SK-N-SH treated with all-trans-retinoic acid at 6 μM for 48 hours (cell line): ENCODE results near the gene TMEM59.

Source experiments
- ARNTL ChIP-seq: fragments of 450-650 bp; formaldehyde crosslinking; IDR thresholded peaks from 2 replicates; pipeline ENCODE4 v1.5.0; 2020; ENCODE audit warnings: low read depth, mild to moderate bottlenecking, moderate library complexity, borderline replicate concordance
- BACH2 ChIP-seq: fragments of 250-450 bp; sonication (Bioruptor Pico); IDR thresholded peaks from 2 replicates; pipeline ENCODE4 v1.9.0; 2021; ENCODE audit warnings: mild to moderate bottlenecking, borderline replicate concordance
- ESRRG ChIP-seq: fragments of 250-450 bp; sonication (Bioruptor Pico); IDR thresholded peaks from 2 replicates; pipeline ENCODE4 v1.6.1; 2021; ENCODE audit warnings: mild to moderate bottlenecking
- GLIS3 ChIP-seq: fragments of 250-450 bp; sonication (Bioruptor Pico); IDR thresholded peaks from 2 replicates; pipeline ENCODE4 v1.5.0; 2020; ENCODE audit warnings: mild to moderate bottlenecking, moderate library complexity
- OSR1 ChIP-seq: fragments of 250-450 bp; sonication (Bioruptor Pico); IDR thresholded peaks from 2 replicates; pipeline ENCODE4 v1.8.0; 2022; ENCODE audit warnings: moderate library complexity, mild to moderate bottlenecking, inconsistent platforms
- PATZ1 ChIP-seq: fragments of 250-450 bp; sonication (Bioruptor Pico); IDR thresholded peaks from 2 replicates; pipeline ENCODE4 v1.8.0; 2020; ENCODE audit warnings: mild to moderate bottlenecking, moderate library complexity, borderline replicate concordance
- TCF4 ChIP-seq: fragments of 250-450 bp; sonication (Bioruptor Pico); IDR thresholded peaks from 2 replicates; pipeline ENCODE4 v1.8.0; 2021; ENCODE audit warnings: mild to moderate bottlenecking, moderate library complexity, borderline replicate concordance
- TOX ChIP-seq: fragments of 250-450 bp; sonication (Bioruptor Pico); IDR thresholded peaks from 2 replicates; pipeline ENCODE4 v1.8.0; 2021; ENCODE audit warnings: mild to moderate bottlenecking, moderate library complexity, borderline replicate concordance
- ZC3H10 ChIP-seq: fragments of 250-450 bp; sonication (Bioruptor Pico); IDR thresholded peaks from 2 replicates; pipeline ENCODE4 v1.5.1; 2021; ENCODE audit warnings: mild to moderate bottlenecking, moderate library complexity
- ZNF8 ChIP-seq: fragments of 450-650 bp; formaldehyde crosslinking; IDR thresholded peaks from 2 replicates; pipeline ENCODE4 v1.5.0; 2020; ENCODE audit warnings: mild to moderate bottlenecking, moderate library complexity
- TF ChIP-seq, protein P1 (sequence below): fragments of 250-450 bp; sonication (Bioruptor Pico); IDR thresholded peaks from 2 replicates; pipeline ENCODE4 v1.5.1; 2020; ENCODE audit warnings: low read depth, mild to moderate bottlenecking, moderate library complexity

- no peak for TF ChIP-seq PATZ1
- no peak for TF ChIP-seq TOX (CRISPR knock-in tag)
- no peak for TF ChIP-seq OSR1
- TF ChIP-seq ARNTL (CRISPR knock-in tag) = no peak
- TF ChIP-seq ZNF8 (CRISPR knock-in tag) = no peak
- no peak for TF ChIP-seq ZC3H10
- TF ChIP-seq GLIS3 (CRISPR knock-in tag) = no peak
- TF ChIP-seq ESRRG = no peak
- TF ChIP-seq, protein P1, sequence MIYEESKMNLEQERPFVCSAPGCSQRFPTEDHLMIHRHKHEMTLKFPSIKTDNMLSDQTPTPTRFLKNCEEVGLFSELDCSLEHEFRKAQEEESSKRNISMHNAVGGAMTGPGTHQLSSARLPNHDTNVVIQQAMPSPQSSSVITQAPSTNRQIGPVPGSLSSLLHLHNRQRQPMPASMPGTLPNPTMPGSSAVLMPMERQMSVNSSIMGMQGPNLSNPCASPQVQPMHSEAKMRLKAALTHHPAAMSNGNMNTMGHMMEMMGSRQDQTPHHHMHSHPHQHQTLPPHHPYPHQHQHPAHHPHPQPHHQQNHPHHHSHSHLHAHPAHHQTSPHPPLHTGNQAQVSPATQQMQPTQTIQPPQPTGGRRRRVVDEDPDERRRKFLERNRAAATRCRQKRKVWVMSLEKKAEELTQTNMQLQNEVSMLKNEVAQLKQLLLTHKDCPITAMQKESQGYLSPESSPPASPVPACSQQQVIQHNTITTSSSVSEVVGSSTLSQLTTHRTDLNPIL = no peak
- TF ChIP-seq BACH2 = no peak
- TF ChIP-seq TCF4 (CRISPR knock-in tag) = no peak
These were observed 28.6 kb upstream of the TMEM59 start for GRCh38 chr1:54081306-54082270.
